H1 (cell line): ENCODE data around the gene HMGB4.

Experiments used
- CBX5 ChIP-seq: fragments of 300-800, 300-1000 bp; sonication (generic); IDR thresholded peaks from 2 replicates; pipeline ENCODE4 v1.7.1; 2016; ENCODE audit warnings: antibody characterized with exemption, low read length, low read depth
- CBX8 ChIP-seq: fragments of 300-800, 300-1000 bp; sonication (generic); IDR thresholded peaks from 2 replicates; pipeline ENCODE4 v1.7.1; 2016; ENCODE audit warnings: low read depth, low read length, borderline replicate concordance
- CREB1 ChIP-seq: IDR thresholded peaks from 2 replicates; pipeline ENCODE4 v1.6.1; 2012; ENCODE audit warnings: inconsistent platforms
- EZH2 ChIP-seq: fragments of 200-600 bp; sonication (generic); IDR thresholded peaks from 2 replicates; pipeline ENCODE4 v1.7.1; 2012; ENCODE audit warnings: low read depth, mild to moderate bottlenecking, moderate library complexity, low read length, inconsistent platforms; ENCODE audit not compliant: severe bottlenecking
- POLR2AphosphoS5 ChIP-seq: IDR thresholded peaks from 2 replicates; pipeline ENCODE4 v1.6.1; 2011; ENCODE audit warnings: low read depth, low read length
- RAD21 ChIP-seq, 2 experiments: IDR thresholded peaks in 1 of 2; conservative IDR thresholded peaks in 1 of 2; 2 replicates each; pipeline ENCODE4 v1.6.1; 2011; ENCODE audit warnings: low read depth in 2 of 2, low read length in 2 of 2, improper control_type of control experiment in 1 of 2, inconsistent platforms in 1 of 2, mild to moderate bottlenecking in 1 of 2, moderate library complexity in 1 of 2
- RFX5 ChIP-seq: IDR thresholded peaks from 2 replicates; pipeline ENCODE4 v1.6.1; 2011; ENCODE audit warnings: low read depth, low read length, improper control_type of control experiment, borderline replicate concordance
- SP1 ChIP-seq: IDR thresholded peaks from 2 replicates; pipeline ENCODE4 v1.6.1; 2011; ENCODE audit warnings: low read depth, low read length
- SP2 ChIP-seq: IDR thresholded peaks from 2 replicates; pipeline ENCODE4 v1.6.1; 2012; ENCODE audit warnings: mild to moderate bottlenecking, low read length, inconsistent platforms
- TF ChIP-seq, protein P1 (sequence below), 3 experiments: IDR thresholded peaks; 1 replicate in 2 of 3; 2 replicates in 1 of 3; pipeline versions ENCODE4 v1.5.1 to v1.6.1; 2011; ENCODE audit warnings: low read length in 3 of 3, mild to moderate bottlenecking in 3 of 3, inconsistent platforms in 2 of 3, low read depth in 1 of 3, moderate library complexity in 1 of 3; ENCODE audit not compliant: insufficient read depth in 1 of 3; ENCODE audit errors: control extremely low read depth in 1 of 3
- TF ChIP-seq, protein P2 (sequence below): IDR thresholded peaks from 2 replicates; pipeline ENCODE4 v1.6.1; 2011; ENCODE audit warnings: low read depth, mild to moderate bottlenecking, low read length; ENCODE audit not compliant: insufficient read depth

DNA sequence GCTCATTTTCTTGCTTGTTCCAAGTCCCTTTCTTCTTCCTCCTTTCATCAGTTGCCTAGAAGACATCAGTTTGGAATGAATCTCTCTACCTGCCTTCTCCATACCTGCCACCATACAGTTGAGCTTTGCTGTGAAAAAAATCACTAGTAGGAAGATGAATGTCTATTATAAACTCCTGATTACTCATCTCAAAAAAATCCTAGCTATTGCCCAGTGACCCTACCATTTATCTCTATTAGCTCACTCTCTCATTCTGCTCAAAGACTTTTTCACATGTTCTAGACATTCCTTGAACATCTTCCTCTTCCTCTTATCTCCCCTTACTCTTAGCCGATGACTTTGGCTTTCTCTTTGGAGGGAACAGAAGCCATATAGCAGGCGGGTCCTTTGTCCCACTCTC, 49.7 kb upstream of the HMGB4 start:
- no peak for TF ChIP-seq SP1
- TF ChIP-seq CREB1 = no peak
- no peak for TF ChIP-seq EZH2
- TF ChIP-seq RFX5 = no peak
- TF ChIP-seq, protein P1, sequence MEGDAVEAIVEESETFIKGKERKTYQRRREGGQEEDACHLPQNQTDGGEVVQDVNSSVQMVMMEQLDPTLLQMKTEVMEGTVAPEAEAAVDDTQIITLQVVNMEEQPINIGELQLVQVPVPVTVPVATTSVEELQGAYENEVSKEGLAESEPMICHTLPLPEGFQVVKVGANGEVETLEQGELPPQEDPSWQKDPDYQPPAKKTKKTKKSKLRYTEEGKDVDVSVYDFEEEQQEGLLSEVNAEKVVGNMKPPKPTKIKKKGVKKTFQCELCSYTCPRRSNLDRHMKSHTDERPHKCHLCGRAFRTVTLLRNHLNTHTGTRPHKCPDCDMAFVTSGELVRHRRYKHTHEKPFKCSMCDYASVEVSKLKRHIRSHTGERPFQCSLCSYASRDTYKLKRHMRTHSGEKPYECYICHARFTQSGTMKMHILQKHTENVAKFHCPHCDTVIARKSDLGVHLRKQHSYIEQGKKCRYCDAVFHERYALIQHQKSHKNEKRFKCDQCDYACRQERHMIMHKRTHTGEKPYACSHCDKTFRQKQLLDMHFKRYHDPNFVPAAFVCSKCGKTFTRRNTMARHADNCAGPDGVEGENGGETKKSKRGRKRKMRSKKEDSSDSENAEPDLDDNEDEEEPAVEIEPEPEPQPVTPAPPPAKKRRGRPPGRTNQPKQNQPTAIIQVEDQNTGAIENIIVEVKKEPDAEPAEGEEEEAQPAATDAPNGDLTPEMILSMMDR (IDR thresholded peaks at IDR 0.05; ENCODE audit: control extremely low read depth in 1 of 3, insufficient read depth in 1 of 3, low read depth in 1 of 3, low read length in 3 of 3) = no peak
- TF ChIP-seq SP2 = no peak
- TF ChIP-seq POLR2AphosphoS5 = no peak
- TF ChIP-seq, protein P2, sequence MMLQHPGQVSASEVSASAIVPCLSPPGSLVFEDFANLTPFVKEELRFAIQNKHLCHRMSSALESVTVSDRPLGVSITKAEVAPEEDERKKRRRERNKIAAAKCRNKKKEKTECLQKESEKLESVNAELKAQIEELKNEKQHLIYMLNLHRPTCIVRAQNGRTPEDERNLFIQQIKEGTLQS = no peak
- no peak for TF ChIP-seq CBX8
- no peak for TF ChIP-seq CBX5
- TF ChIP-seq RAD21 (IDR thresholded peaks at IDR 0.05 in 1 of 2, conservative IDR thresholded peaks at IDR 0.05 in 1 of 2; ENCODE audit: low read depth in 2 of 2, low read length in 2 of 2) = no peak
